Heart right ventricle (tissue), 16 donors: Measurements from ENCODE around the gene CDK1. TPM values are rescaled to one million over a fixed set of nuclear protein-coding genes. Genes with fewer than 3 reads are reported as not detected.

Source experiments
- ATAC-seq, 8 donors: fragments of 200-7000 bp; cut with Tn5 transposase; one replicate each; pipeline ENCODE4 v1.9.1; 2020; ENCODE audit warnings: mild to moderate bottlenecking in 8 of 8, moderate library complexity in 8 of 8, moderate number of reproducible peaks in 1 of 8
- DNase-seq, 2 donors: peaks; one replicate each; pipeline ENCODE4 v3.0.0-alpha.2; 2020
- H3K27ac ChIP-seq, 10 donors: fragments of 200-600 bp; sonication (generic) in 2 of 10; one replicate each; pipeline versions ENCODE4 v1.5.0 to v1.8.0; 2020 to 2022; ENCODE audit warnings: mild to moderate bottlenecking in 3 of 10
- H3K27me3 ChIP-seq, 7 donors: fragments of 200-600 bp; one replicate each; pipeline ENCODE4 v1.8.0; 2021 to 2022; ENCODE audit warnings: mild to moderate bottlenecking in 2 of 7
- H3K36me3 ChIP-seq, 9 donors: fragments of 200-600 bp; sonication (generic) in 1 of 9; one replicate each; pipeline versions ENCODE4 v1.5.0 to v1.8.0; 2020 to 2022; ENCODE audit warnings: mild to moderate bottlenecking in 2 of 9
- H3K4me1 ChIP-seq, 9 donors: fragments of 200-600 bp; sonication (generic) in 1 of 9; one replicate each; pipeline versions ENCODE4 v1.5.0 to v1.8.0; 2020 to 2022; ENCODE audit warnings: mild to moderate bottlenecking in 4 of 9
- H3K4me3 ChIP-seq, 10 donors: fragments of 200-600 bp; sonication (generic) in 2 of 10; one replicate each; pipeline versions ENCODE4 v1.5.0 to v1.8.0; 2020 to 2022; ENCODE audit warnings: mild to moderate bottlenecking in 7 of 10, moderate library complexity in 2 of 10
- H3K9me3 ChIP-seq, 11 donors: fragments of 200-600 bp in 10 of 11; sonication (generic) in 2 of 11; one replicate each; pipeline versions ENCODE4 v1.5.0 to v1.8.0; 2013 to 2022; ENCODE audit warnings: mild to moderate bottlenecking in 2 of 11, control low read depth in 1 of 11, moderate library complexity in 1 of 11
- WGBS, 2 donors: extraction: QIAGEN DNeasy Blood & Tissue Kit; methylation state at CpG; one replicate each; pipeline ENCODE4 v1.1.7; 2013; ENCODE audit warnings: inconsistent platforms in 1 of 2; 5-methylcytosine and 5-hydroxymethylcytosine counted together
- intact Hi-C, 10 donors: fragments of 100-400 bp; cut with DNase I; formaldehyde crosslinking; loops; one replicate each; pipeline versions ENCODE4 v1.11.1 to v1.14.2; 2022
- polyA plus RNA-seq, 2 donors: library from polyadenylated mRNA; stranded (reverse); fragments of 200-250 nt; gene quantifications; one replicate each; pipeline ENCODE4 v1.2.3, GENCODE V29; 2013
- total RNA-seq, 10 donors: library from RNA; stranded (reverse); fragmentation: NEBNext Ultra II Directional in 3 of 10; extraction: Animal tissue kit (Norgen Biotek cat#: 25700) in 3 of 10; gene quantifications; one replicate each; pipeline versions ENCODE4 v1.2.1 to v1.2.4, GENCODE V29; 2021 to 2023
- TF ChIP-seq, protein P1 (sequence below), 9 donors: fragments of 200-600 bp; sonication (generic) in 2 of 9; IDR thresholded peaks; one replicate each; pipeline versions ENCODE4 v1.5.0 to v1.8.0; 2021 to 2022; ENCODE audit warnings: antibody characterized with exemption in 9 of 9, mild to moderate bottlenecking in 5 of 9, moderate library complexity in 1 of 9
- donor health status: Arrhythmogenic right ventricular cardiomyopathy.
- donor health status: ischemic (EF 13 %, LVEDD 7.1; RV severe dilation, severe dysfunction).
- donor health status: healthy with polysubstance abuse.
- donor health status: DM: no; HTN: yes; CAD: no.
- donor health status: DM: no; HTN: no; CAD: no.
- donor health status: ischemic (EF 25% LVEDD 6.9; RV normal size, moderate dysfunction).
- donor health status: ischemic (EF 25% LVEDD 5.7; RV mildly dilated, moderate dysfunction).
- donor health status: healthy.
- donor health status: DM: yes; HTN: yes; CAD: no.
- donor health status: Ischemic cardiomyopathy.
- donor health status: ischemic (EF 35%, LVEDD 5.7; RV mildly dilated, moderate dysfunction).
- donor health status: nonischemic (EF 11% LVEDD 7.7; RV severe dilation, severe dysfunction).
- donor health status: DM: yes; HTN: yes; CAD: no.
- donor health status: PGD.
- donor health status: ischemic (EF 29% LVEDD 5.4; RV normal size, mild dysfunction).
- donor health status: nonischemic (EF 23%, LVEDD 6.1; RV moderate dilation, normal function).

CDK1 gene
- total and polyA plus RNA-seq, 12 donors = 0.27 to 8.6 (median 1.0) TPM

DNA sequence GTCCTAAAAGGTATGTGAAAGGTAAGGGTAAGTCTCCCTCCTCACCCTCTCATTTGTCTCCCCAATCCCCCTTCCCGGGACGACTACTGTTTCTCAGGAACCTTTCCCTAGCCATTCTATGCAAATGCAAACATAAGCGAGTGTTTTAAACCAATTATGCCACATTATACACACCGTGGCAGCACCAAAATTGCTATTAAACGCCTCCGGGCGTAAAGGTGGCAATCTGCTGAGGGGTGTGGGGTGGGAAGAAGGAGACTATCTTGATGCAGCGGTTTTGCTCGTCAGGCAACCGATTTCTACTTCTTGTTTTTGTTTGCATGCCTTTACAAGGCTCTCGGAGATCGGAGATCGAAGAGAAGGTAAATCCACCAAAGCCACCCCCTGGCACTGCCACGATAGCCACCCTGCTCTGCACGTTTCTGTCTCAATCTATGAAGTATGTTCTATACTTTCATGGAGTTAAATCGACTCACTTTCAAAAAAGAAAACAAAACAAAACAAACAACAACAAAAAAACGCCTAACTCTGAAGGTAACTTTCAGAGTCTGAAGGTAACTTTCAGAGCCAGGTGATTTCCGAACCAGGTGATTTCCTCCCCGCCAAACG, 46.0 kb upstream of the CDK1 start:
- Histone ChIP-seq H3K27me3 (peaks cover 5 to 62% (median 50%) of the 10 kb centered on the region in 7 donors), H3K36me3 (no peaks in the 10 kb centered on the region), H3K4me1 (peaks cover 0 to 28% (median 6%) of the 10 kb centered on the region in 9 donors), H3K9me3 (no peaks in the 10 kb centered on the region), H3K4me3 (peak overlapping the region in 9 of 10 donors; percentile 39 to 64 (median 55)), H3K27ac (peak overlapping the region in 1 of 10 donors; percentile 80)
- ATAC-seq (no peak), DNase-seq (no peak)
- intact Hi-C loops = no loop called here
- 30 to 38% methylated on average over 20 of the region's 20 CpGs for WGBS, 2 donors
- TF ChIP-seq, protein P1, sequence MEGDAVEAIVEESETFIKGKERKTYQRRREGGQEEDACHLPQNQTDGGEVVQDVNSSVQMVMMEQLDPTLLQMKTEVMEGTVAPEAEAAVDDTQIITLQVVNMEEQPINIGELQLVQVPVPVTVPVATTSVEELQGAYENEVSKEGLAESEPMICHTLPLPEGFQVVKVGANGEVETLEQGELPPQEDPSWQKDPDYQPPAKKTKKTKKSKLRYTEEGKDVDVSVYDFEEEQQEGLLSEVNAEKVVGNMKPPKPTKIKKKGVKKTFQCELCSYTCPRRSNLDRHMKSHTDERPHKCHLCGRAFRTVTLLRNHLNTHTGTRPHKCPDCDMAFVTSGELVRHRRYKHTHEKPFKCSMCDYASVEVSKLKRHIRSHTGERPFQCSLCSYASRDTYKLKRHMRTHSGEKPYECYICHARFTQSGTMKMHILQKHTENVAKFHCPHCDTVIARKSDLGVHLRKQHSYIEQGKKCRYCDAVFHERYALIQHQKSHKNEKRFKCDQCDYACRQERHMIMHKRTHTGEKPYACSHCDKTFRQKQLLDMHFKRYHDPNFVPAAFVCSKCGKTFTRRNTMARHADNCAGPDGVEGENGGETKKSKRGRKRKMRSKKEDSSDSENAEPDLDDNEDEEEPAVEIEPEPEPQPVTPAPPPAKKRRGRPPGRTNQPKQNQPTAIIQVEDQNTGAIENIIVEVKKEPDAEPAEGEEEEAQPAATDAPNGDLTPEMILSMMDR (IDR thresholded peaks at IDR 0.05) = no peak

DNA sequence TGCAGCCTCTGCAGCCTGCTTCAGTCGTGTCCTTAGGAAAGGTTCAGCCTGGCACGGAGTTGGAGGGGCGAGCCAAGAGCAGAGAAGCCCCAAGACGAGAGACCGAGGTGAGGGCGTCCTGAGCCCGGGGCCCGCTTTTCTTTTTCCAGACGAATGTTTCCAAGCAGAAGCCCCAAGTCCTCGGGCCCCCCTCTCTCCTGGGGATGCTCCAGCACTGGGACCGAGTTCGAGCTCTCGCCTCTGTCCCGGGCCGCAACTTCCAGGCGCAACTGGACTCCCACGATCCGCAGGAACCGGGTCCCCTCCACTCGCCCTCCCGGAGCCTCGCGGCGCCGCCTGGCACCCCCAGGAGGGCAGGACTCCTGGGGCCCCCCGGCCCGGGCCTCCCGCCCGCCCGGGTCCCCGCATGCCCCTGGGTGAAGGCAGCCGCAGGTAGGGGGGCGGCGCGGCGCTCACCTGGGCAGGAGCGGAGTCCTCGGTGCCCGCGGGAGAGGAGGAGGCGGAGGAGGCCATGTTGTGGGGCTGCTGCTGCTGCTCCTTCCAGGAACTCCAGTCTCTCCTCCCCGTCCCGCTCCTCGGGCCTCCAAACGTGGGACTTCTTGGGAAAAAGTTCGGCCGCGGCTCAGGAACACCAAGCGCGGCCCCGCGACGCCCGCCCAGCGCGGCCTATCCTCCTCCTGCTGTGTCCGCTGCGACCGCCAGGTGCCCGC, 45.3 kb upstream of the CDK1 start:
- WGBS, 2 donors = 1 to 2% methylated on average over 58 to 60 of the region's 60 CpGs
- Histone ChIP-seq H3K9me3 (no peaks in the 10 kb centered on the region), H3K36me3 (no peaks in the 10 kb centered on the region), H3K4me1 (peaks cover 0 to 28% (median 6%) of the 10 kb centered on the region in 9 donors), H3K27me3 (peaks cover 5 to 67% (median 53%) of the 10 kb centered on the region in 7 donors), H3K4me3 (peak overlapping the region; percentile 37 to 64 (median 52)), H3K27ac (peak overlapping the region in 1 of 10 donors; percentile 80)
- peak in 2 of 8 donors; percentile 29 to 38 for ATAC-seq
- intact Hi-C loops = no loop called here
- TF ChIP-seq, protein P1 (IDR thresholded peaks at IDR 0.05) = peak in 3 of 9 donors; percentile 16 to 33 (median 20)
- DNase-seq = peak in 1 of 2 donors; percentile 12

DNA sequence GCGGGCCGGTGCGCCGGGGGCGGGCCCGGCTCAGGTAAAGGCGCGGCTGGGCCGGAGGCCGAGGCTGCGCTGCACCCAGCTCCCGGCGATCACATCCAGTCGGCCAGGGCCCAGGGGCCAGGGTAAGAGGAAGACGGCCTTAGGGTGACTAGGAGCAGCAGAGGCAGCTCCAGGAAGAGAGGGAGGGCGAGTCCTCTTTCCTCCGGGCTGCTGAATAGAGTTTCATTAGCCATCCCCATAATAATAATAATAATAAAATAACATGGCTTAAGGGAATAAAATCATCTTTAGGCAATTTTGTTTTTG, 44.8 kb upstream of the CDK1 start:
- 2% methylated on average over 17 of the region's 17 CpGs for WGBS, 2 donors
- ATAC-seq = peak in 1 of 8 donors; percentile 69
- H3K27me3 ChIP-seq = peaks cover 5 to 72% (median 55%) of the 10 kb centered on the region in 7 donors
- DNase-seq = no peak
- no peaks in the 10 kb centered on the region for H3K9me3 ChIP-seq
- peak overlapping the region; percentile 37 to 64 (median 52) for H3K4me3 ChIP-seq
- H3K4me1 ChIP-seq = peaks cover 0 to 28% (median 6%) of the 10 kb centered on the region in 9 donors
- peak overlapping the region in 1 of 10 donors; percentile 80 for H3K27ac ChIP-seq
- TF ChIP-seq, protein P1 (IDR thresholded peaks at IDR 0.05) = peak in 2 of 9 donors; percentile 19 to 29
- intact Hi-C loops = no loop called here
- H3K36me3 ChIP-seq = no peaks in the 10 kb centered on the region

DNA sequence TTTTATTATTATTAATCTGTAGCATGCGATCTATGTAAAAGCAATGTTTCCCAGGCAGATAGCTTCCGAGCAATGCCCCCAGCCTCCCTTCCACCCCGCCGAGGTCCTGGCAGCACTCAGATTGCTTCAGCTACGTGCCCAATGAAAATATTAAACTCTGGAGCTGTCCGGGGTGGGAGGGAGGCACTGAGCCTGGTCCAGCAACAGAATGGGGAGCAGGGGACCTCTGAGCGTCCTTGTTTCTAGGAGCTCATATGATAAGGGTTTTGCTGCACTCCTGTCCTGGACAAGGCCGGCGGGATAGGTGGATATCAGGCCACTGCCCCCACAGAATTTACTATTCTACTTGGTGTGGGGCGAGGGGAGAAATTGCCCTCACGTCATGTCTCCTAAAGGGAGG, 44.5 kb upstream of the CDK1 start:
- Histone ChIP-seq H3K27ac (no peak overlapping the region), H3K27me3 (peaks cover 5 to 76% (median 55%) of the 10 kb centered on the region in 7 donors), H3K9me3 (no peaks in the 10 kb centered on the region), H3K4me1 (peaks cover 0 to 28% (median 6%) of the 10 kb centered on the region in 9 donors), H3K4me3 (peak overlapping the region in 9 of 10 donors; percentile 37 to 64 (median 55)), H3K36me3 (no peaks in the 10 kb centered on the region)
- WGBS, 2 donors = 71 to 76% methylated on average over 11 of the region's 11 CpGs
- TF ChIP-seq, protein P1 (IDR thresholded peaks at IDR 0.05) = no peak
- DNase-seq (no peak), ATAC-seq (no peak)
- intact Hi-C loops = no loop called here
